Muscle layer of colon (tissue), 2 donors: Measurements from ENCODE around the gene CCND3.
A peak's percentile ranks its signal among the peaks of the same experiment; 100 is the strongest.

Source experiments
- H3K27ac ChIP-seq: one replicate; pipeline ENCODE4 v1.7.0; 2013; ENCODE audit warnings: low read depth, mild to moderate bottlenecking, low read length, moderate library complexity
- H3K27me3 ChIP-seq, 2 donors: one replicate each; pipeline ENCODE4 v1.7.0; 2013; ENCODE audit warnings: low read length in 2 of 2, mild to moderate bottlenecking in 2 of 2; ENCODE audit not compliant: insufficient read depth in 2 of 2, control insufficient read depth in 1 of 2
- H3K36me3 ChIP-seq: one replicate; pipeline ENCODE4 v1.7.0; 2013; ENCODE audit warnings: mild to moderate bottlenecking, low read length; ENCODE audit not compliant: insufficient read depth
- H3K4me1 ChIP-seq: one replicate; pipeline ENCODE4 v1.7.0; 2013; ENCODE audit warnings: mild to moderate bottlenecking, low read length; ENCODE audit not compliant: insufficient read depth
- H3K4me3 ChIP-seq, 2 donors: one replicate each; pipeline ENCODE4 v1.7.0; 2013; ENCODE audit warnings: low read length in 2 of 2, low read depth in 1 of 2, mild to moderate bottlenecking in 1 of 2, moderate library complexity in 1 of 2
- H3K9ac ChIP-seq: one replicate; pipeline ENCODE4 v1.7.0; 2013; ENCODE audit warnings: low read length
- H3K9me3 ChIP-seq: one replicate; pipeline ENCODE4 v1.7.0; 2013; ENCODE audit warnings: mild to moderate bottlenecking, low read length
- donor health status: abdominal sarcoma.
- donor health status: Adenocarcinoma of cecum.

CCND3 gene

DNA sequence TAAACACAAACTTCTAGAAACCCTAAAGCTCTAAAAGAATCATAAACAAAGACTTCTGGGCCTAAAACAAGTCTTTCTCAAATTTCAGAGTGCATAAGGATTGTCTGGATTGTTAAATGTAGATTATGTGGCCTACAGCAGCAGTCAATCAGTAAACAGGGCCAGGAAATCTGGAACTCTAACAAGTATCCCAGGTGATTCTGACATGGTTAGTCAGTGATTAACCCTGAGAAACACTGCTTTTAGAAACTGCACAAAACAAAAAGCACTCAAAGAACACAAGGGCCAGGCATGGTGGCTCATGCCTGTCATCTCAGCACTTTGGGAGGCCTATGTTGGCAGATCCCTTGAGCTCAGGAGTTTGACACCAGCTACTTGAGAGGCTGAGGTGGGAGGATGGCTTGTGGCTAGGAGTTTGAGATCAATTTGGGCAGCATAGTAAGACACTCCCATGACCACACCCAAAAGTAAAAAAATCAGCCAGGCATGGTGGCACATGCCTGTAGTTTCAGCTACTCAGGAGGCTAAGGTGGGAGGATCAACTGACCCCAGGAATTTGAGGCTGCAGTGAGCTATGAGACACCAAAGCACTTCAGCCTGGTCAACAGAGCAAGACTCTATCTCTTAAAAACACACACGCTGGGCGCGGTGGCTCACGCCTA is 26.6 kb downstream of the CCND3 start:
- Histone ChIP-seq H3K27me3 (no peaks in the 10 kb centered on the region), H3K4me1 (peaks cover 9% of the 10 kb centered on the region), H3K9me3 (no peaks in the 10 kb centered on the region), H3K36me3 (peaks cover 26% of the 10 kb centered on the region), H3K27ac (no peak overlapping the region), H3K9ac (no peak overlapping the region), H3K4me3 (no peak overlapping the region)

GRCh38 chr6:41914343-41914742 is 27.3 kb downstream of the CCND3 start:
- no peak overlapping the region for H3K27ac ChIP-seq
- H3K36me3 ChIP-seq: peaks cover 27% of the 10 kb centered on the region
- peaks cover 3% of the 10 kb centered on the region for H3K4me1 ChIP-seq
- no peak overlapping the region for H3K4me3 ChIP-seq
- no peaks in the 10 kb centered on the region for H3K27me3 ChIP-seq
- no peak overlapping the region for H3K9ac ChIP-seq
- no peaks in the 10 kb centered on the region for H3K9me3 ChIP-seq

DNA sequence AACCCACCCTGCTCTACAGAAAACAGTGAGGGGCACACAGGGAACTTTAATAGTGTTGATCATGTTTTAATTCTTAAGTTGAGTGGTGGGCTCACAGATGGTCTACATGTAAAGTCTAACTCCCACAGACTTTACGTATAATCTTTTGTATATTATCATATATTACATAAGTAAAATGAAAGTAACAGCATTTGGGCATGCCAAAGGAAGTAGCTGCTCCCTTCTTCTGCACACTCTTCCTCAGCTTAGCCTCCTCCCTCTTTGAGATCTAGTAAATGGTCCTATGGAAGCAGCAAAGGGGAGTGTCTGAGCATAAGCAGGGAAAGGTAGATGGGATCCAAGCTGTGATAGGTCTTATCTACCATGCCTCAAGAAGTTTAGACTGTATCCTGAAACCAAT is 31.9 kb downstream of the CCND3 start:
- H3K27ac ChIP-seq: no peak overlapping the region
- H3K27me3 ChIP-seq: no peaks in the 10 kb centered on the region
- H3K36me3 ChIP-seq: peaks cover 58% of the 10 kb centered on the region
- no peaks in the 10 kb centered on the region for H3K9me3 ChIP-seq
- no peak overlapping the region for H3K9ac ChIP-seq
- no peaks in the 10 kb centered on the region for H3K4me1 ChIP-seq
- no peak overlapping the region for H3K4me3 ChIP-seq

GRCh38 chr6:41901882-41902519 is 39.6 kb downstream of the CCND3 start:
- H3K4me3 ChIP-seq: no peak overlapping the region
- H3K27me3 ChIP-seq: no peaks in the 10 kb centered on the region
- H3K9ac ChIP-seq: no peak overlapping the region
- H3K27ac ChIP-seq: no peak overlapping the region
- no peaks in the 10 kb centered on the region for H3K9me3 ChIP-seq
- no peaks in the 10 kb centered on the region for H3K4me1 ChIP-seq
- peaks cover 22% of the 10 kb centered on the region for H3K36me3 ChIP-seq

DNA sequence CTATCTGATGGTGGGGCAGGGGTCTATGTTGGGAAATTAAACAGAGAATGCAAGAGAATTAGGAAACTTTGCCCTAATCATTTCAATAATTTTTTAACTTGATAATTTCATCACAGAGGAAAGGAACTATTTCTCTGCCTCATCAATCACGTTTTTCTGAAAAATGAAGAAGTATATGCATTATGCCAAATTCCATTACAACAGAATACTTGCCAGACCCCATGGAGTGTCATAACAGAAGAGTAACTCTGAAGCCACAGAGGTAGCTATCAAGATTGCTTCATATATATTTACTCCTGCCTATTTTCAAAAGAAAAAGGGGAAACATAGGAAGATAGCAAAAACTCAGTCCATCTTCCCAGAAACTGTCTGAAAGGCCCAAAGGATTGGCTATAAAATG is 40.7 kb downstream of the CCND3 start:
- no peaks in the 10 kb centered on the region for H3K9me3 ChIP-seq
- H3K9ac ChIP-seq: no peak overlapping the region
- H3K4me1 ChIP-seq: peaks cover 7% of the 10 kb centered on the region
- H3K4me3 ChIP-seq: no peak overlapping the region
- H3K27ac ChIP-seq: no peak overlapping the region
- H3K27me3 ChIP-seq: no peaks in the 10 kb centered on the region
- H3K36me3 ChIP-seq: peaks cover 10% of the 10 kb centered on the region

DNA sequence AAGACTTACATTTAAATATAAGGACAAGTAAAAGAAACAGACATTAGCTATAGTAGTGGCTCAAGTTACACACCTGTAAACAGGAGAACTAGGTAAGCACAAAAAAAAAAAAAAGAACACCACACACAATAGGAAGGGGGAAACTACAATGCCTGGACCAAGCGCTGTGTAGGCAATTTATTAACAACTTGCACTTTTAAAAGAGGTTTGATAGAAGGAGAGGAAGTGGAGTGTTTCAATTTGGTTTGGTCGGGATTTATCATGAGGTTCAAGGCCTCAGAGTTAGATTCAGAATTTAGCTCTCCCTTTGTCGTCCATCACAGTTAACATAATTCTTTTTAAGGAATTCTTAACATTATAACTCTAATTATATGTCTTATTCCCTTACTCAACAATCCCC is 45.3 kb downstream of the CCND3 start:
- H3K4me3 ChIP-seq: peak overlapping the region in 1 of 2 donors; percentile 77
- H3K9me3 ChIP-seq: no peaks in the 10 kb centered on the region
- no peaks in the 10 kb centered on the region for H3K36me3 ChIP-seq
- peak overlapping the region; percentile 72 for H3K9ac ChIP-seq
- peak overlapping the region; percentile 77 for H3K27ac ChIP-seq
- H3K27me3 ChIP-seq: no peaks in the 10 kb centered on the region
- H3K4me1 ChIP-seq: peaks cover 14% of the 10 kb centered on the region

DNA sequence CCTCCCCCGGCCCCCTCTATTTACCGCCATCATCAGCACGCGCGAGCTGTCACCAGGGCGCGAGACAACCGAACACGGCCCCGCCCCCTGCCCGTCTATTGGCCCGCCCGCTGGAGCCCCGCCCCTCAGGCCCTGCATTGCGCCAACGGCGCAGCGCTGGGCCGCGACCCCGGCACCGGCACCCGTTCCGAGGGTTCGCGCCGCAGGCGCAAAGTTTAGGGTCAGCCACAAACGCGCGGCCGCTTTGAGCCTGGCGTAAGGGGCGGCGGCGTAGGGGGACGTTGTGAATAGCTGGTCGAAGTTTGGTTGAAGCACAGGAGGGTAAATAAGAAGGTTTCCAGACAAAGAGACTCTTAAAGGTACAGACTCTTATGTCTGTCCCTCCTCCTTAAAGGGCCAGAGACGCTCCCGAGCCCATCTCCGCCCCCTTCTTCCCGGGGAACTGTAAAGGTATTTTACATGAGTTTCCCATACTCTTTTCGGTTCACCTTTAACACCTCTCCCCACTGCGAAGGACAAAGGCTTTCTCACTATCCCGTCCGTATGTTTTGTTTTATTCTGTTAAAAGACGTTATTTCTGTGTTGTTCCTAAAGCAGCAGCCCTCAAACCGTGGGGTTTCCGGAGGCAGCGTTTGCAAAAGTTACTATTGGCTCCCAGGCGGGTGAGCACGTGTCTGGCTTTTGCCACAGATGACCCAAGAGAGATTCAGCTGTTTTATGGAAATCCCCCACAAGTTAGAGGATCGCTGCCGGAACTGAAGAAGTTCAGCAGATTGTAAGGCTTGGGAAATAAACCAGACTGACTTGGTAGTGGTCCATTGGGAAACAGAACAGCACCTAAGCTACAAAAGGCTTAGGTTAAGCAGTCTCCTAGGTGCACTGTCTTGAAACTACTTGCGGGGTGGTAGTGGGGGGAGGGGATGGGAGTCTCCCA is 46.0 kb downstream of the CCND3 start, which contains the start of gene USP49:
Gene USP49, minus strand, starts transcription at position 76 of the 934 bp plus-strand sequence. CDS start 88,392 bp downstream, outside the sequence.
- peak within 1 kb of the TSS; percentile 53 to 77 for H3K4me3 ChIP-seq
- H3K9ac ChIP-seq: peak within 1 kb of the TSS; percentile 72
- no peaks in the 10 kb centered on the region for H3K9me3 ChIP-seq
- peaks cover 14% of the 10 kb centered on the region for H3K4me1 ChIP-seq
- H3K27ac ChIP-seq: peak within 1 kb of the TSS; percentile 77
- no peaks in the 10 kb centered on the region for H3K36me3 ChIP-seq
- no peaks in the 10 kb centered on the region for H3K27me3 ChIP-seq

GRCh38 chr6:41894366-41895299 is 47.0 kb downstream of the CCND3 start:
- Histone ChIP-seq H3K4me3 (peak overlapping the region; percentile 53 to 77), H3K36me3 (no peaks in the 10 kb centered on the region), H3K27ac (peak overlapping the region; percentile 48), H3K9ac (peak overlapping the region; percentile 49), H3K27me3 (no peaks in the 10 kb centered on the region), H3K9me3 (no peaks in the 10 kb centered on the region), H3K4me1 (peaks cover 14% of the 10 kb centered on the region)

- H3K27me3 ChIP-seq: no peaks in the 10 kb centered on the region
- H3K9ac ChIP-seq: no peak overlapping the region
- peaks cover 14% of the 10 kb centered on the region for H3K4me1 ChIP-seq
- no peak overlapping the region for H3K4me3 ChIP-seq
- H3K27ac ChIP-seq: no peak overlapping the region
- no peaks in the 10 kb centered on the region for H3K9me3 ChIP-seq
- no peaks in the 10 kb centered on the region for H3K36me3 ChIP-seq
Observed at GRCh38 chr6:41892921-41893564, 48.6 kb downstream of the CCND3 start.

DNA sequence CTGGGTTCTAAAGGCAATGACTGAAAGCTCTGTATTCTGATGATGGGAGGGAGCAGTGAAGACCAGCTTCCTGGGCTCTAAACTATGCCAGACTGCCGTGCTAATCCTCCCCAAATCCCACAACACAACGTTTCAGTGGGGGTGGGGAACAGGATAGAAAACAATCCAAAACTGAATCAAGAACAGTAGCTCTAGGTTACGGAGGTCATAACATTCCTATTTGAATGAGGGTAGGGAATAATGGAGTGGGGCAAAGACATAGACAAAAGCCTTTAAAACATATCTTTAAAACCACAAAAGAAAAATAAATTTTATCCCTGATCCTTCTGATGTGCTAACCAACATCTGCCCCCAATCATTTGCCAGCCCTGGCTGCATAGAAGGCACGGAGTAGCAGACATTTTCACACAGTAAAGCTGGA is 54.3 kb downstream of the CCND3 start:
- Histone ChIP-seq H3K9me3 (no peaks in the 10 kb centered on the region), H3K27ac (no peak overlapping the region), H3K4me3 (no peak overlapping the region), H3K36me3 (no peaks in the 10 kb centered on the region), H3K9ac (no peak overlapping the region), H3K4me1 (no peaks in the 10 kb centered on the region), H3K27me3 (no peaks in the 10 kb centered on the region)
